MG63 (cell line): ENCODE results near the gene MYLK3. TPM values are rescaled to one million over a fixed set of nuclear protein-coding genes. Genes with fewer than 3 reads are reported as not detected.

ENCODE experiments used
- DNase-seq: peaks from one replicate; pipeline ENCODE4 v3.0.0-alpha.2; 2020
- H3K27me3 ChIP-seq: fragments of 250-450 bp; sonication (Bioruptor Pico); 2 replicates; pipeline ENCODE4 v1.5.1; 2020; ENCODE audit warnings: mild to moderate bottlenecking, moderate library complexity
- H3K36me3 ChIP-seq: fragments of 250-450 bp; sonication (Bioruptor Pico); 2 replicates; pipeline ENCODE4 v1.5.1; 2020; ENCODE audit warnings: mild to moderate bottlenecking, moderate library complexity
- H3K4me3 ChIP-seq: fragments of 250-450 bp; sonication (Bioruptor Pico); 2 replicates; pipeline ENCODE4 v1.5.1; 2020; ENCODE audit warnings: mild to moderate bottlenecking, moderate library complexity
- H3K9me3 ChIP-seq: fragments of 250-450 bp; sonication (Bioruptor Pico); 2 replicates; pipeline ENCODE4 v1.5.1; 2020; ENCODE audit warnings: mild to moderate bottlenecking, moderate library complexity
- total RNA-seq: library from RNA; depleted of rRNA; stranded (reverse); fragments of >200 nt; shearing (Covaris generic); gene quantifications from 2 replicates; pipeline ENCODE4 v1.2.3, GENCODE V29; 2014; ENCODE audit warnings: low replicate concordance

The MYLK3 gene
- total RNA-seq, 1 experiment from 2014 or later, result 0.10 TPM

DNA sequence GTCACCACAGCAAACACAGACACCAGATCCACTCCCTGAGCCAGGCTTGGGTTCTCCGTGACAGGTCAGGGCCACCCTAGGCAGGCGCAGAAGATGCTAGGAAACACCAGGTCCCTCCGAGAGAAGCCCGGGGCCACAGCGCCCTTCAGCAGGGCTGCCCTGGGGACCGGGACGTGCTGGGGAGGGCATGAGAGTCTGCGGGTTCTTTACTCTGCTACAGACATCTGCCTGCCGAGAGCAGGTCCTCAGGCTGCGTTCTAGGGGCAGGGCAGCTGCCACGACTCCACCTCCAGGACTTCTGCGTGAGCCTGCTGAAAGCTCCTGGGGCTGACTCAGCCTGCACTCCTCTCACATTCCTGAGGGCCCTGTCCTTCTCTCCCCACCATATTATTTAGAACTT is 11.4 kb downstream of the MYLK3 start:
- 0 out of 2 replicates have a peak, but pooled peaks cover 2% of the 10 kb centered on the region for H3K27me3 ChIP-seq
- H3K4me3 ChIP-seq, result no peak overlapping the region
- H3K36me3 ChIP-seq, result no peaks in the 10 kb centered on the region
- DNase-seq, result no peak
- no peaks in the 10 kb centered on the region for H3K9me3 ChIP-seq

DNA sequence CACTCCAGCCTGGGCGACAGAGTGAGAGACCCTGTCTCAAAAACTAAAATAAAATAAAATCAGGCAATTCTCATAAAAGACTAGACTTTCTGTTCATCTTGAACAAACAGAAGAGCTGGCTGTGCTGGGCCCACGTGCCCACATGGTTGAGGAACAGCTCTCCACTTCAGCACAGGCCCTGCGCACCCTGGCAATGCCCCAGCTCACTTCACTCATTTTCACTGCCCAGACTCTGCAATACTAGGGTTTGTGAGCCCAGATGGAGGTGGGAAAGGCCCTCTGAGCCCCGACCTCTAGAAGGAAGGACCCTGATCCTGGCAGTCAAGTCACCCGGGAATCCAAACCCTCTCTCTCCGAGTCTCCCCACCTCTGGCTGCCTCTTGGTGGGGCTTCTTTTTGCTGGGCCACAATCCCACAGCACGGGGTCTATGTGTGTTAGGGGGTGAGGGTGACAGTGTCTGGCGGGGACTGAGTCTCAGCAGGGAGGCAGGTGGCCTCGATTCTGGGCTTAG is 14.8 kb downstream of the MYLK3 start:
- H3K4me3 ChIP-seq, result no peak overlapping the region
- no peaks in the 10 kb centered on the region for H3K36me3 ChIP-seq

DNA sequence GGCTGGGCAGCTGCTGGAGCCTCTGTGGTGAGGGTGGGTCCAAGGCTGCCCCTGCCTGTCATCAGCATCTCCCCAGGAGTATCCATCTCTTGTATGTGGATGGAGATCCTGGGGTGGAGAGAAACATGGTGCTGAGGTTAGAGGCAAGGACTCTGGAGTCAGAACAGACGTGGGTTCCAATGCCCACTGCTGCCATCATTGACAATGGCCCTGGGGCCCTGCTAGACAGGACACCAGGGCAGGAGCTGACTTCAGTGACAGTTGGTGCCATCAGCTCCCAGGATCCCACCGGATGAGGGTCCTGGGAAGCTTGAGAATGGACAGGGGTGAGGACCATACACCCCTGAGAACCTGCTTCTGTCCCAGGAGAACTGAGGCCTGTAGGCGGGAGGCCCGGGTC is 15.6 kb downstream of the MYLK3 start:
- Histone ChIP-seq H3K36me3 (no peaks in the 10 kb centered on the region), H3K9me3 (no peaks in the 10 kb centered on the region), H3K27me3 (0 out of 2 replicates have a peak, but pooled peaks cover 2% of the 10 kb centered on the region), H3K4me3 (no peak overlapping the region)
- DNase-seq, result no peak

More for the DNA sequence above, 14.8 kb downstream of the MYLK3 start:
- no peak for DNase-seq
- H3K9me3 ChIP-seq, result no peaks in the 10 kb centered on the region
- 0 out of 2 replicates have a peak, but pooled peaks cover 2% of the 10 kb centered on the region for H3K27me3 ChIP-seq

DNA sequence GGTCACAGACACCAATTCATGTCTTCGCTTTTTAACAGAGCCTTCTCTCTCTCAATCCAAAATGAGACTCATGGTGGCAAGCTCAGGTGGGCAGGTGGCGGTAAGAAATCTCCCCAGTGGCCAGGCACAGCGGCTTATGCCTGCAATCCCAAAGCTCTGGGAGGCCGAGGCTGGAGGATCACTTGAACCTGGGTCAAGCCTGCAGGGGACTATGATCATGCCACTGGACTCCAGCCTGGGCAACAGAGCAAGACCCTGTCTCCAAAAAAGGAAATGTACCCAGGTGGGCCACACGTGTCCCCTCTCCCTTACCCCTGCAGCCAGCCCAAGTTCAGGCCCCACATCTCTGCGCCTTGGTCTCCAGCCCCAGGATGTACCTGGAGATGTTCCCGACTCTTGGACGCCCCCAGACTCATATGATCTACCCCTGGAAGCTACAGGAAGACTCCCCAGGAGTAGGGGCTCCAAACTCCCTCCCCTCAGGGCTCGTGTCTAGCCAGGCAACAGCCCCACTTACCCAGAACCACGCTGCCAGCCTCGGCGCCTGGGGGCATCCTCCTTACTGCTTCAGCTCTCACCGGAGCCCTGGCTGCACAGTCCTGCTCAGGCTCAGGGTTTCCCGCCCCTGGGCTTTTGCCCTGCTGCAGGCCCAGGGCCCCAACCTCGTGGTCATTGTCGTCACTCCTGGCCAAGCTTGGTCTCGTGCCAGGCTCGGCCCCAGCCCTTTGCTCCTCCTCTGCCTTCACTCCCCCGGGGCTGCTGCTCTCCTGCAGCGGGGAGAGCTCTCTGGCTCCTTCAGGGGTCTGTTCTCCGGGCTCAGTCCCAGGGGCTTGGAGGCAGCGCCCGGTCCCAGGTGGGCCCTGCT is 16.2 kb downstream of the MYLK3 start:
- no peaks in the 10 kb centered on the region for H3K9me3 ChIP-seq
- DNase-seq, result no peak
- H3K36me3 ChIP-seq, result no peaks in the 10 kb centered on the region
- H3K27me3 ChIP-seq, result 0 out of 2 replicates have a peak, but pooled peaks cover 2% of the 10 kb centered on the region
- no peak overlapping the region for H3K4me3 ChIP-seq

DNA sequence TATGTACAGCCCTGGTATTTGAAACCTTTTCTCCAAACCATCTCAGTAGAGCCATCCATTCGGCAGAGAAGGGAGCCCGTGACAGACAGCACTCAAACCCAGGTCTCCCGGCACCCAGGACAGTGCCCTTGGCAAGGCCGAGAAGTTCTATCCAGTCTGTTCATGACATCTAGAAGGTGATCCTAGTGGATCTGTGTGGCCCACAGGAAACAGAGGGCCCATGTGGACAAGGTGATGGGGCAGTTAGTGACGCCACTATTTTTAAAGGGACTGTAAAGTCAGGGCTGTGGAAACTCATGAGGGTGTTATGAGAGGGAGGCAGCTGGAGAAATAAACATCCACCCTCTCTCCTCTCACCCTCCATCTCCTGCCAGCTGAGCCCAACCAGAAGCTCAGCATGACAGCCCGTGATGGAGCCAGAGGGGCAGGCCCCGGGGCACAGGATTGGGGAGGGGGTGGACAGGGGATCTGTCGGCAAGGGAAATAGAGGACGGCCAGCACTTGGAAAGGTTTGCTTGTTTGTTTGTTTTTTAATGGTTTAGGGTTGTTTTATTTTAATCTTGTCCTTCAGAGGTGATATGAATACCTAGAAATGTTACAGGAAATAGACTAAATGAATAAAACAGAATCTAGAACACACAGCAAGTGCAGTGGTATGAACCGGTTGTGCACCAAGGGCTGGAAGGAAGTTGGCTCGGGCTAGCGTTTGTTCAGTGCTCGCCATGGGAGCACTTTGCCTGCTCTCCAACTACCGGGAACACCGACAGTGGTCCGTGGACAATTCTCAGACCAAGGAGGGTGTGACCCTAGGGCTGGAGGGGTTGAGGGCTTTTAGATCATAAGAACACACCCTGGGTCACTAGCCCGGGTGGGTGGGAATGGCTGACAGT is 17.1 kb downstream of the MYLK3 start:
- Histone ChIP-seq H3K36me3 (no peaks in the 10 kb centered on the region), H3K9me3 (no peaks in the 10 kb centered on the region), H3K27me3 (0 out of 2 replicates have a peak, but pooled peaks cover 2% of the 10 kb centered on the region), H3K4me3 (no peak overlapping the region)
- no peak for DNase-seq

DNA sequence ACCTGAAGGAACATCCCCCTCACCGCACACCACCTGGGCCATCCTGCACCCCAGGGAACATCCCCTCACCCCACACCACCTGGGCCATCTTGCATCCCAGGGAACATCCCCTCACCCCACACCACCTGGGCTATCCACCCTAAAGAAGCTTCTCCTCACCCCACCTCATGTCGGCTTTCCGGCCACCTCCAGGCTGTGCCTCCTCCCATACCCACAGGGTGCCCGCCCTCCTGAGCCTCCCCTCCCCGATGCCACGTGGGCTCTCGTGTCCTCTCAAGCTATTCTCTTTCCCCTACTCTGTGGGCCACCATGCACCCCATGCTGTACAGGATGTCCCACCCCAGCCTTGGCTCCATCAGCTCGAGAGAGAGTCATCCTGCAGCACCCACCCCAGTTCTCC is 18.0 kb downstream of the MYLK3 start:
- Histone ChIP-seq H3K27me3 (0 out of 2 replicates have a peak, but pooled peaks cover 2% of the 10 kb centered on the region), H3K9me3 (no peaks in the 10 kb centered on the region), H3K4me3 (no peak overlapping the region), H3K36me3 (no peaks in the 10 kb centered on the region)
- DNase-seq, result no peak

DNA sequence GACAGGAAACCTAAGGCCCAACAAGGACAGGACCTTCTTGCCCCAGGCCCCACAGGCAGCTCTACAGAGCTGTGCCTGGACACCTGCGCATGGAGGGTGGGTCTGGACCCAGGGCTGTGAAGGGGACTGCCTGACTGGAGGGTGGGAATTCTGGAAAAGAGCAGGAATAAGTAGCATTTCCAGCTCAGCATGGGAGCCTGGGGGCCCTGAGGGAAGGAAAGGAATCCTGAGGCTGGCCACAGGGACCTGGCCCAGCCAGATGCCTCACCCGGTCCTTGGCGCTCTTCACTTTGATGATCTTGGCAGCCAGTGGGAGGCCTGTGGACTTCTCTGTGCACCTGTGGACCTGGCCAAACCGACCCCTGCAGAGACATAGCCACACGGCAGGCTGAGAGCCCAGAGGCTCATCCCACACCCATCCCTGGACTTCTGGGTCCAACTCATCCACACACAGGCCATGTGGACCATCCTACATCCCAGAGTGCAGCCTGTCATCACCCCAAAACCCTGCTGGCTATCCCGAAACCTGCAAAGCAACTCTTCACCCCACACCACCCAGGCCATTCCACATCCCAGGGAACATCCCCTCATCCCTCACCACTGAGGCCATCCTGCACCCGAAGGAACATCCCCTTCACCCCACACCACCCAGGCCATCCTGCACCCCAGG is 18.7 kb downstream of the MYLK3 start:
- Histone ChIP-seq H3K27me3 (no peaks in the 10 kb centered on the region), H3K36me3 (no peaks in the 10 kb centered on the region), H3K4me3 (no peak overlapping the region), H3K9me3 (no peaks in the 10 kb centered on the region)
- no peak for DNase-seq

DNA sequence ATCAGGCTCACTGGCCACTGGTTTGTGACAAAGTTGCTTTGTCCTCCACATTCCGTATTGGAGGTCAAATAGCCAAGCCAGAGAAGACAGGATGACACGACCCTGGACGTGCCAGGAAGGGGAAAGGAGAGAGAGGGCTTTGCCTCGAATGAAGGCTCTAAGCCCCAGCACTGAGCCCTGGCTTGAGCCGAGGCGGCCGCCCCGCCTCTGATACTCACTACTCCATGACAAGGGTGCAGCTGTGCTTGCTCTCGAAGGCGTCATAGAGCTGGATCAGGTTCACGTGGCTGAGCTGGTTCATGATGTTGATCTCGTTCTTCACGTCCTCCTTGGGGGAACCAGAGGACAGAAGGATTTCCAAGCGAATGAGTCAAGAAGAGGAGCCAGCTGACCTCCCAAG is 19.3 kb downstream of the MYLK3 start:
- Histone ChIP-seq H3K9me3 (no peaks in the 10 kb centered on the region), H3K36me3 (no peaks in the 10 kb centered on the region), H3K4me3 (no peak overlapping the region), H3K27me3 (no peaks in the 10 kb centered on the region)
- DNase-seq, result no peak

DNA sequence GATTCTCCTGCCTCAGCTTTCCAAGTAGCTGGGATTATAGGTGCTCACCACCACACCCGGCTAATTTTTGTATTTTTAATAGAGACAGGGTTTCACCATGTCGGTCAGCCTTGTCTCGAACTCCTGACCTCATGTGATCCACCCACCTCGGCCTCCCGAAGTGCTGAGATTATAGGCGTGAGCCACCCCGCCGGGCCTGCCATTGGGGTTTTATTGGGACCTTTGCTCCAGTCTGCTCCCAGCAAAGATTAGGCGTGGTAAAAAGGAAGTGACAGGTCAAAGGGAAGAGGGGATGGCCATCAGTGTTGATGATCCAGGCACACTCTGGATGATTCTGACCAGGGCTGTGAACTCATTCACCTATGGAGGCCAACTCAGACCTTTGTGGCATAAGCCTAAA is 20.5 kb downstream of the MYLK3 start:
- no peak overlapping the region for H3K4me3 ChIP-seq
- no peak for DNase-seq
- no peaks in the 10 kb centered on the region for H3K27me3 ChIP-seq
- H3K9me3 ChIP-seq, result 0 out of 2 replicates have a peak, but pooled peaks cover 2% of the 10 kb centered on the region
- H3K36me3 ChIP-seq, result no peaks in the 10 kb centered on the region

DNA sequence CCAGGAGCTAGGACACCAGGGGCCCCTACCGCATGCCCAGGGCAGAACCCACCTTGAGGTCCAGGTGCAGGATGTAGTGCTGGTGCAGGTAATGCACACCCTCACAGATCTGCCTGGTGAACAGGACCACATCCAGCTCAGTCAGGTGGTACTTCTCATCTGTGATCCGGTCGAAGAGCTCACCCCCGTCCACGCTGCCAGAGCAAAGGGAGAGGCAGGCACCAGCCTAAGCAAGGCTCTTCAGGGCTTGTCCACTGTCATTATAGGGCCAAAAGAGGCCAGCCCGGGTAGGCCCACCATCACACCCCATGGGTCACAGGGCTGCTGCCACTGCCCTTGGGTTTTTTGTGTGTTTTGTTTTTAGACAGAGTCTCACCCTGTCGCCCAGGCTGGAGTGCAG is 21.0 kb downstream of the MYLK3 start:
- Histone ChIP-seq H3K9me3 (0 out of 2 replicates have a peak, but pooled peaks cover 2% of the 10 kb centered on the region), H3K4me3 (no peak overlapping the region), H3K27me3 (no peaks in the 10 kb centered on the region), H3K36me3 (no peaks in the 10 kb centered on the region)
- DNase-seq, result no peak

DNA sequence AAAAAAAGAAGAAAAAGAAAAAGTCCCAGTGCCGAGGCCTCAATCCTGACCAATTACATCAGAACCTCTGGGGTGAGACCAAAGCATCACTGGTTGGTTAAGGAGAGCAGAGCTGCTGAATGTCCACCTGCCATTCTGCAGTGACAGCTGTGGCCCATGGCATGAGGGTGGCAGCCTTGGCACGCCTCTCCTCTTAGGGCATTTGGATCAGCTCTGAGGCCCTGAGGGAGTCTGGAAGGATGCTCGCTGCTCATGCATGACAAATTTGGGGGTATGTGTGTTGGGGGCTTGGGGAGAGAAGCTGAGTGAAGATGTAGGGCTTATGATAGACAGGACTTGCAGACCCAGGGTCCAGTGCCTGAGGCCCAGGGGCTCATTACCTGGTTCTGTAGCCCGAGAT is 26.3 kb downstream of the MYLK3 start:
- Histone ChIP-seq H3K4me3 (no peak overlapping the region), H3K27me3 (no peaks in the 10 kb centered on the region), H3K36me3 (no peaks in the 10 kb centered on the region), H3K9me3 (0 out of 2 replicates have a peak, but pooled peaks cover 2% of the 10 kb centered on the region)
- DNase-seq, result no peak

DNA sequence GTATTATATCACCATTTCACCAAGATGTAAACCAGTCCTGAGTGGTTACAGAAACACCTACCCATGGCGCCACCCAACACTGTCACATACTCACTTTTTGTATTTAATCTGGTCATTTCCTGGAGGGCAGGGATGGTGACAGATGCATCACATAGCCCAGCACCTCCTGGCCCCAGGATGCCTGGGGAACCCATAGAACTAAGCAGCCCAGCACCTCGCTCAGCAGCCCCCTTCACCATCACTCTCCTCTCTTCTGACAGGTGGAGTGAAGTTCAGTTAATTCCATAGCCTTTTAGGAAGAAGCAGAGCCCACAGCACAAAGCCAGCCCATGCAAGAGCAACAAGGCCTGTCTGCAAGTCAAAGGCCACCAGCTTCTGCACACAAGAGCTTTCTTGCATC is 27.5 kb downstream of the MYLK3 start:
- Histone ChIP-seq H3K9me3 (0 out of 2 replicates have a peak, but pooled peaks cover 2% of the 10 kb centered on the region), H3K27me3 (no peaks in the 10 kb centered on the region), H3K4me3 (no peak overlapping the region), H3K36me3 (no peaks in the 10 kb centered on the region)
- no peak for DNase-seq

DNA sequence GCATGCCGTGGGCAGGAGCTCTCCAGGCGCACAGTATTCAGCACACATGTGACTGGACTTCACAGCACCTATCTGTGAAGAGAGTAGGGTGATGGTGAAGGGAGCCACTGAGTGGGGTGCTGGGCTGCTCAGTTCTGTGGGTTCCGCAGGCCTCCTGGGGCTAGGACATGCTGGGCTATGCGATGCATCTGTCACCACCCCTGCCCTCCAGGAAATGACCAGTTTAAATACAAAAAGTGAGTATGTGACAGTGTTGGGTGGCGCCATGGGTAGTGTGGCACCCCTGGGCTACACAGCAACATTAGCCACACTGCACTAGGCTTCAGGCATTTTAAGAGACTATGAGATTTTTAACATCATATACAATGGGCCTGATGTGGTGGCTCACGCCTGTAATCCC is 28.6 kb downstream of the MYLK3 start:
- Histone ChIP-seq H3K9me3 (0 out of 2 replicates have a peak, but pooled peaks cover 2% of the 10 kb centered on the region), H3K4me3 (no peak overlapping the region), H3K27me3 (no peaks in the 10 kb centered on the region), H3K36me3 (no peaks in the 10 kb centered on the region)
- no peak for DNase-seq

DNA sequence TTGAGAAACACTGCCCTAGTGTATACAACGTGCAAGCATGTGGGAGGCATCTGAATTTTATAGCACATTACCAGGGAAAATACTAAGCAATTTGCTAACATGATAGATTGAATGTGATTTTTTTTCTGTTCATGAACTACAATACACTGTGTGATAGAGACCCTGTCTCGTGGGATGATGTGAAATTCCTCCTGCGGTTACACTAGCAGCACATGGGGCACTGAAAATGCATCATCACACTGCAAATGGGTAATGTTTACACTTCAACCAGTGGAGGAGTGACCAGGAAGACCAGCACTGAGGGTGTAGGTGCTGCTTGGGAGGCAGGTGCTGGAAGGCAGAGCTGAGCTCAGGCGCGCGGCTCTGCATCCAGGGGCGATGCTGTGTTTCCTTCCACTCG is 29.9 kb downstream of the MYLK3 start:
- Histone ChIP-seq H3K9me3 (0 out of 2 replicates have a peak, but pooled peaks cover 1% of the 10 kb centered on the region), H3K4me3 (no peak overlapping the region), H3K36me3 (no peaks in the 10 kb centered on the region), H3K27me3 (no peaks in the 10 kb centered on the region)
- DNase-seq, result no peak

DNA sequence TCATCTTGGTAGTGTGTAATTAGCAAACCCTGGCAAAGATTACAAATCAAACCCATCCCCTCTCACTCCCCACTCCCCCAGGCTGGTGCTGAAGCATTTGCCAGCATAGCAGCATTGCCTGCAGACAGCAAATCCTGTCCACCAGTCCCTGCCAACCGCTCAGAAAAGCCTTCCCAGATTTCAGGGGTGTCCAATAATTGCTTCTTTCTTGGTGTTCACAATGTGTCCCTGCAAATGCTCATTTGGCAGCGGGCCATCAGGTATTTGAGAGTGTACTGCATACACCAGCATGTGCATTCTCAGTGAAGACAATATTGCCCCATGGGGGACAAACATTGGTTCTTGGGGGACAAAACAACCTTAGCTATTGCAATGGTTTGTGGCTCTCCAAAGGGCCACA is 30.5 kb downstream of the MYLK3 start:
- Histone ChIP-seq H3K4me3 (no peak overlapping the region), H3K36me3 (no peaks in the 10 kb centered on the region), H3K27me3 (no peaks in the 10 kb centered on the region), H3K9me3 (no peaks in the 10 kb centered on the region)
- no peak for DNase-seq

DNA sequence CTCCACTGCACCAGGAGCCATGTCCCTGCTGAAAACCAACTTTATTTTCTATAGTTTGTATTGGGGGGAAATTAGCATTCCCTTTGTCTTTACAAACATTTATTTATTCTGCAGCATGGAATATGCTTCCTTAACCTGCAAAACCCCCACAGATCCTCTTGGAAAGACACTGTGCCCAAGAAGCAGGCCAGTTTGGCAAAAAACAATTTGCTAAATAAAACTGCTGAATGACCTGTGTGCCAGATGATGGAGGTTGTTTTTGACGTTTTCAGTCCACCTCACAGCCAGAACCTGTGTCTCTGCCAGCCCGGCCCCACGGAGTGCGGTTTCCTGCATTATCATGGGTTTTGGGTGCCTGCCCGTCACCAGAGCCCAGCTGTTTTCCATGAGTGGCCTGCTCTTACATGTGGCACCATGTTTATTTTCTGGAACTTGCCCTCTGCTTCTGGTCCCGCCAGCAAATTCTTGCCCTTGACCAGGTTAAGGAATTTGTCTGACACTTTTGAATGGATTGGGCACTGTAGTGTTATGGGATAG is 32.3 kb downstream of the MYLK3 start:
- Histone ChIP-seq H3K36me3 (no peaks in the 10 kb centered on the region), H3K27me3 (no peaks in the 10 kb centered on the region), H3K9me3 (no peaks in the 10 kb centered on the region), H3K4me3 (no peak overlapping the region)
- peak; percentile 81 for DNase-seq
